Ishikawa (cell line): Measurements from ENCODE around the gene KRTAP5-5.

Source experiments
- NFIC ChIP-seq: IDR thresholded peaks from 2 replicates; pipeline ENCODE4 v1.6.1; 2012
- REST ChIP-seq: IDR thresholded peaks from 2 replicates; pipeline ENCODE4 v1.6.1; 2012; ENCODE audit warnings: low read depth, mild to moderate bottlenecking
- TCF12 ChIP-seq: IDR thresholded peaks from 2 replicates; pipeline ENCODE4 v1.6.1; 2012; ENCODE audit warnings: low read depth

DNA sequence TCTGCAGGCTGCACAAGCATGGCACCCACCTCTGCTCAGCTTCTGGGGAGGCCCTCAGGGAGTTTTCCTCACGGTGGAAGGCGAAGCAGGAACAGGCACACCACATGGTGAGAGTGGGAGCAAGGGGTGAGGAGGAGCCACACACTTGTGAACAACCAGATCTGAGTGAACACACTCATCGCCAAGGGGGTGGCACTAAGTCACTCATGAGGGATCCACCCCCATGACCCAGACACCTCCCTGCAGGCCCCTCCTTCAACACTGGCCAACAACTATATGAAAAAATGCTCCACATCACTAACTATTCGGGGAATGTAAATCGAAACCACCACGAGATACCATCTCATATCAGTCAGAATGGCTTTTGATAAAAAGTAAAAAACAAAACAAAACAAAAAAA lies 30.8 kb upstream of the KRTAP5-5 start:
- no peak for TF ChIP-seq REST
- TF ChIP-seq NFIC, result no peak
- no peak for TF ChIP-seq TCF12
